DOHH2 (cell line): ENCODE results near the gene FBXW7.

ENCODE experiments used
- H3F3A ChIP-seq: fragments of 200-600 bp; sonication (generic), shearing (Covaris generic); 2 replicates; pipeline ENCODE4 v1.6.0; 2016; ENCODE audit warnings: antibody characterized with exemption, mild to moderate bottlenecking; ENCODE audit not compliant: control insufficient read depth, insufficient read depth
- H3K27ac ChIP-seq: fragments of 200-600 bp; sonication (generic); 2 replicates; pipeline ENCODE4 v1.5.1; 2014; ENCODE audit warnings: low read depth, mild to moderate bottlenecking, low read length, moderate library complexity
- H3K27me3 ChIP-seq: fragments of 200-600 bp; sonication (generic); 2 replicates; pipeline ENCODE4 v1.6.1; 2014; ENCODE audit warnings: mild to moderate bottlenecking, low read length, mixed read lengths; ENCODE audit not compliant: control insufficient read depth
- H3K36me3 ChIP-seq: fragments of 200-600 bp; sonication (generic); 2 replicates; pipeline ENCODE4 v1.6.1; 2014; ENCODE audit warnings: mild to moderate bottlenecking, low read length, moderate library complexity, mixed read lengths; ENCODE audit not compliant: control insufficient read depth
- H3K4me1 ChIP-seq: fragments of 200-600 bp; sonication (generic); 2 replicates; pipeline ENCODE4 v1.6.1; 2014; ENCODE audit warnings: mild to moderate bottlenecking, low read length, mixed read lengths; ENCODE audit not compliant: control insufficient read depth
- H3K4me2 ChIP-seq: fragments of 200-600 bp; sonication (generic); 2 replicates; pipeline ENCODE4 v1.6.0; 2014; ENCODE audit warnings: mild to moderate bottlenecking, low read length, moderate library complexity
- H3K4me3 ChIP-seq: fragments of 200-600 bp; sonication (generic); 2 replicates; pipeline ENCODE4 v1.5.1; 2014; ENCODE audit warnings: mild to moderate bottlenecking, low read length, mixed read lengths
- H3K79me2 ChIP-seq: fragments of 200-600 bp; sonication (generic); 2 replicates; pipeline ENCODE4 v1.6.1; 2014; ENCODE audit warnings: mild to moderate bottlenecking, low read length, mixed read lengths; ENCODE audit not compliant: control insufficient read depth
- H3K9me2 ChIP-seq: fragments of 200-600 bp; sonication (generic); replicated peaks from 2 replicates; pipeline ENCODE4 v1.6.1; 2014; ENCODE audit warnings: mild to moderate bottlenecking, low read length, mixed read lengths; ENCODE audit not compliant: control insufficient read depth
- H3K9me3 ChIP-seq: fragments of 200-600 bp; sonication (generic); 2 replicates; pipeline ENCODE4 v1.6.1; 2014; ENCODE audit warnings: antibody characterized with exemption, low read length, mixed read lengths; ENCODE audit not compliant: control insufficient read depth, insufficient read depth
- H4K20me1 ChIP-seq: fragments of 200-600 bp; sonication (generic); 2 replicates; pipeline ENCODE4 v1.6.0; 2014; ENCODE audit warnings: low read depth, mild to moderate bottlenecking, antibody characterized with exemption, low read length, moderate library complexity; ENCODE audit not compliant: control insufficient read depth, insufficient read depth
- CTCF ChIP-seq: fragments of 200-600 bp; sonication (generic); IDR thresholded peaks from one replicate; pipeline ENCODE4 v1.5.1; 2014; ENCODE audit warnings: antibody characterized with exemption, mild to moderate bottlenecking, low read depth, low read length; ENCODE audit not compliant: poor library complexity, severe bottlenecking
- EZH2phosphoT487 ChIP-seq: fragments of 200-600 bp; sonication (generic); IDR thresholded peaks from 2 replicates; pipeline ENCODE4 v1.6.1; 2017; ENCODE audit warnings: borderline replicate concordance, mild to moderate bottlenecking, antibody characterized with exemption, low read length, moderate library complexity, mixed read lengths

FBXW7 gene

GRCh38 chr4:152278505-152279233 lies 257.2 kb downstream of the FBXW7 start:
- Histone ChIP-seq H3K4me1 (no peaks in the 10 kb centered on the region), H3F3A (no peaks in the 10 kb centered on the region), H3K36me3 (no peaks in the 10 kb centered on the region), H3K9me3 (no peaks in the 10 kb centered on the region), H3K27me3 (peaks cover 11% of the 10 kb centered on the region; the same call in 1 of the 2 replicates), H3K4me3 (no peak overlapping the region), H3K27ac (no peak overlapping the region), H3K4me2 (no peak overlapping the region), H4K20me1 (no peaks in the 10 kb centered on the region), H3K79me2 (no peaks in the 10 kb centered on the region), H3K9me2 (no peaks in the 10 kb centered on the region)
- TF ChIP-seq EZH2phosphoT487 (no peak), CTCF (no peak)

- no peaks in the 10 kb centered on the region for H3K4me1 ChIP-seq
- peaks cover 11% of the 10 kb centered on the region; the same call in 1 of the 2 replicates for H3K27me3 ChIP-seq
- no peaks in the 10 kb centered on the region for H3K79me2 ChIP-seq
- H3K4me3 ChIP-seq = no peak overlapping the region
- no peak for TF ChIP-seq CTCF
- H4K20me1 ChIP-seq = no peaks in the 10 kb centered on the region
- no peaks in the 10 kb centered on the region for H3K36me3 ChIP-seq
- no peaks in the 10 kb centered on the region for H3F3A ChIP-seq
- no peaks in the 10 kb centered on the region for H3K9me3 ChIP-seq
- no peaks in the 10 kb centered on the region for H3K9me2 ChIP-seq
- H3K4me2 ChIP-seq = no peak overlapping the region
- no peak overlapping the region for H3K27ac ChIP-seq
Observed at GRCh38 chr4:152278172-152278504, 257.8 kb downstream of the FBXW7 start.

- H3K4me3 ChIP-seq = no peak overlapping the region
- H3K27ac ChIP-seq = no peak overlapping the region
- no peak overlapping the region for H3K4me2 ChIP-seq
- no peak for TF ChIP-seq CTCF
- no peak for TF ChIP-seq EZH2phosphoT487
- no peaks in the 10 kb centered on the region for H3K9me3 ChIP-seq
- no peaks in the 10 kb centered on the region for H3K36me3 ChIP-seq
- H3K4me1 ChIP-seq = no peaks in the 10 kb centered on the region
- H4K20me1 ChIP-seq = no peaks in the 10 kb centered on the region
- H3K27me3 ChIP-seq = peaks cover 11% of the 10 kb centered on the region; the same call in 1 of the 2 replicates
- H3K79me2 ChIP-seq = no peaks in the 10 kb centered on the region
- H3F3A ChIP-seq = no peaks in the 10 kb centered on the region
- H3K9me2 ChIP-seq = no peaks in the 10 kb centered on the region
Observed at GRCh38 chr4:152277333-152277732, 258.6 kb downstream of the FBXW7 start.
